ENCODE measurements around the gene OR8D1. TPM values are rescaled to one million over a fixed set of nuclear protein-coding genes. Genes with fewer than 3 reads are reported as not detected.
"Not testable (repeated sequence)": the region's sequence is repeated elsewhere in the genome, so short reads cannot be mapped to it uniquely, and the experiment has no call there.

The OR8D1 gene
- total RNA-seq, 1 donor from 2014 or later: not detected

- no peak for DNase-seq (ENCODE audit: low spot score)
- ATAC-seq: no peak
- intact Hi-C loops (cut with DNase I): no loop called here
Measured at GRCh38 chr11:124297921-124298320, 15.8 kb downstream of the OR8D1 start.

GRCh38 chr11:124296016-124296415, 17.7 kb downstream of the OR8D1 start:
- no peak for DNase-seq (ENCODE audit: low spot score)
- intact Hi-C loops (cut with DNase I): no loop called here
- ATAC-seq: no peak

- intact Hi-C loops (cut with DNase I): no loop called here
- no peak for DNase-seq (ENCODE audit: low spot score)
- ATAC-seq: no peak
Measured at GRCh38 chr11:124294687-124295086, 19.1 kb downstream of the OR8D1 start.

GRCh38 chr11:124285610-124286344, 28.0 kb downstream of the OR8D1 start:
- intact Hi-C loops (cut with DNase I): no loop called here
- ATAC-seq: no peak

GRCh38 chr11:124278261-124278660, 35.5 kb downstream of the OR8D1 start:
- DNase-seq (ENCODE audit: low spot score) (no peak), ATAC-seq (no peak)
- intact Hi-C loops (cut with DNase I): no loop called here

More at GRCh38 chr11:124285610-124286344, 28.0 kb downstream of the OR8D1 start:
- DNase-seq (ENCODE audit: low spot score): no peak

- intact Hi-C loops (cut with DNase I): no loop called here
- DNase-seq (ENCODE audit: low spot score): no peak
- no peak for ATAC-seq
Measured at GRCh38 chr11:124277804-124278203, 35.9 kb downstream of the OR8D1 start.

GRCh38 chr11:124277207-124277606, 36.5 kb downstream of the OR8D1 start:
- intact Hi-C loops (cut with DNase I): no loop called here
- no peak for DNase-seq (ENCODE audit: low spot score)
- no peak for ATAC-seq

- ATAC-seq (no peak), DNase-seq (ENCODE audit: low spot score) (no peak)
- intact Hi-C loops (cut with DNase I): no loop called here
Measured at GRCh38 chr11:124276081-124276480, 37.7 kb downstream of the OR8D1 start.

- intact Hi-C loops (cut with DNase I): no loop called here
- ATAC-seq (no peak), DNase-seq (ENCODE audit: low spot score) (no peak)
Measured at GRCh38 chr11:124274000-124274399, 39.7 kb downstream of the OR8D1 start.

GRCh38 chr11:124270886-124271285, 42.9 kb downstream of the OR8D1 start:
- ATAC-seq; intact Hi-C loops (cut with DNase I); DNase-seq (ENCODE audit: low spot score): not testable (repeated sequence)

GRCh38 chr11:124265041-124265440, 48.7 kb downstream of the OR8D1 start:
- ATAC-seq; DNase-seq (ENCODE audit: low spot score); intact Hi-C loops (cut with DNase I): not testable (repeated sequence)

- ATAC-seq (no peak), DNase-seq (ENCODE audit: low spot score) (no peak)
- intact Hi-C loops (cut with DNase I): no loop called here
Measured at GRCh38 chr11:124256076-124256475, 57.7 kb downstream of the OR8D1 start, which contains the start of gene OR8G5. Gene OR8G5 (plus strand): TSS chr11:124256376. CDS start chr11:124264932, 8,556 bp downstream.

Other genes with a start within 250 kb of the OR8D1 start
- 27.6 TPM for gene VWA5A, start 198.5 kb downstream of the OR8D1 start, total RNA-seq
- not detected for gene OR10D3, start 130.6 kb downstream of the OR8D1 start, total RNA-seq
- not detected for gene OR8G1, start 72.9 kb downstream of the OR8D1 start, total RNA-seq
- not detected for gene OR8G5, start 57.6 kb downstream of the OR8D1 start, total RNA-seq
- not detected for gene OR8D2, start 6.2 kb upstream of the OR8D1 start, total RNA-seq
- gene OR8B2, start 70.5 kb upstream of the OR8D1 start, total RNA-seq: not detected
- not detected for gene OR8B3, start 85.1 kb upstream of the OR8D1 start, total RNA-seq
- not detected for gene OR8B4, start 110.9 kb upstream of the OR8D1 start, total RNA-seq
- gene OR8B8, start 131.7 kb upstream of the OR8D1 start, total RNA-seq: not detected
- not detected for gene OR8B12, start 229.7 kb upstream of the OR8D1 start, total RNA-seq

Data from sciatic nerve (tissue), 2 donors.